MM.1S (cell line): ENCODE results near the gene VPS8.
"Not testable (repeated sequence)": the region's sequence is repeated elsewhere in the genome, so short reads cannot be mapped to it uniquely, and the experiment has no call there.

Experiments
- DNase-seq: peaks from one replicate; pipeline ENCODE4 v3.0.0-alpha.2; 2015
- H2AFZ ChIP-seq: fragments of 300-600 bp; sonication (generic); 2 replicates; pipeline ENCODE4 v1.6.0; 2016; ENCODE audit warnings: antibody characterized with exemption, low read length
- H3F3A ChIP-seq: fragments of 300-600 bp; sonication (generic); 2 replicates; pipeline ENCODE4 v1.6.1; 2016; ENCODE audit warnings: mild to moderate bottlenecking, antibody characterized with exemption, low read length, moderate library complexity, mixed read lengths; ENCODE audit not compliant: insufficient read depth
- H3K27ac ChIP-seq: fragments of 300-600 bp; sonication (generic); 2 replicates; pipeline ENCODE4 v1.5.1; 2016; ENCODE audit warnings: mild to moderate bottlenecking, low read length
- H3K27me3 ChIP-seq: fragments of 300-600 bp; sonication (generic); replicated peaks from 2 replicates; pipeline ENCODE4 v1.6.0; 2016; ENCODE audit warnings: low read length; ENCODE audit not compliant: insufficient read depth
- H3K36me3 ChIP-seq: fragments of 300-600 bp; sonication (generic); replicated peaks from 2 replicates; pipeline ENCODE4 v1.6.1; 2016; ENCODE audit warnings: mild to moderate bottlenecking, low read length, mixed read lengths; ENCODE audit not compliant: insufficient read depth
- H3K4me1 ChIP-seq: fragments of 300-600 bp; sonication (generic); 2 replicates; pipeline ENCODE4 v1.6.1; 2016; ENCODE audit warnings: low read length, mixed read lengths
- H3K4me2 ChIP-seq: fragments of 300-600 bp; sonication (generic); 2 replicates; pipeline ENCODE4 v1.6.0; 2016; ENCODE audit warnings: low read depth, low read length
- H3K4me3 ChIP-seq: fragments of 300-600 bp; sonication (generic); 2 replicates; pipeline ENCODE4 v1.5.1; 2016; ENCODE audit warnings: low read length, mixed read lengths
- H3K79me2 ChIP-seq: fragments of 300-600 bp; sonication (generic); 2 replicates; pipeline ENCODE4 v1.6.1; 2016; ENCODE audit warnings: mixed run types, low read length, mixed read lengths
- H3K9ac ChIP-seq: fragments of 300-600 bp; sonication (generic); 2 replicates; pipeline ENCODE4 v1.6.1; 2016; ENCODE audit warnings: low read length, mixed read lengths
- H3K9me2 ChIP-seq: fragments of 300-600 bp; sonication (generic); replicated peaks from 2 replicates; pipeline ENCODE4 v1.6.1; 2016; ENCODE audit warnings: mild to moderate bottlenecking, low read length, mixed read lengths; ENCODE audit not compliant: insufficient read depth
- H3K9me3 ChIP-seq: fragments of 300-600 bp; sonication (generic); replicated peaks from 2 replicates; pipeline ENCODE4 v1.6.1; 2016; ENCODE audit warnings: mild to moderate bottlenecking, low read length, mixed read lengths; ENCODE audit not compliant: insufficient read depth
- H4K20me1 ChIP-seq: fragments of 300-600 bp; sonication (generic); 2 replicates; pipeline ENCODE4 v1.6.1; 2016; ENCODE audit warnings: mild to moderate bottlenecking, low read length, moderate library complexity, mixed read lengths; ENCODE audit not compliant: insufficient read depth
- EZH2 ChIP-seq: fragments of 300-600 bp; sonication (generic); optimal IDR thresholded peaks from 2 replicates; pipeline ENCODE3; 2017; ENCODE audit warnings: low read depth, mild to moderate bottlenecking, antibody characterized with exemption, low read length, mixed read lengths
- EZH2phosphoT487 ChIP-seq: fragments of 300-600 bp; sonication (generic); IDR thresholded peaks from 2 replicates; pipeline ENCODE4 v1.6.1; 2018; ENCODE audit warnings: antibody characterized with exemption, low read length
- TF ChIP-seq, protein P1 (sequence below): fragments of 300-600 bp; sonication (generic); IDR thresholded peaks from 2 replicates; pipeline ENCODE4 v1.5.1; 2016; ENCODE audit warnings: antibody characterized with exemption, low read length, mixed read lengths

Gene VPS8

DNA sequence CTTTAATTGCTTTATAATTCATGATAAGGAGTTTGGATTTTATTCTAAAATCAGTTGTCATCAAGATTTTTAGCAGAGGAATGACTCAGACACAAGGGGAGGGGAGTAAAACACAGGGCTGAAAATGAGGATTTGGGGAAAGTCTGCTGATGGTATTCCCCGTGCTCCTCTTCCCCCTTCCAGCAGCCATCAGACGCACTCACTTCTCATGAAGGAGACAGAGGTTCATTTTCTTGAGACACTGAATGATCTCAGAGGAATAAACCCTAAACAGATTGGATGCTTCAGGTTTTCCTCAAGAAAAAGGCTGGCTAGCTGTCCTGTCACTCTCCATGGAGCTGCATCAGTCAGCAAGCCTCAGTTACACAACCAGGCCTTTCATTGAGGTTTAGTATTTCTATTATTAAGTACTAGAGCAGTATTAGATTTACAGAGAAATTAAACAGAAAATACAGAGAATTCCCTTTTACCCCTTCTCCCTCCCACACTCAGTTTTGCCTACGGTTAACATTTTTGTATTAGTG, 174.5 kb downstream of the VPS8 start:
- H3K9me2 ChIP-seq: no peaks in the 10 kb centered on the region
- no peak overlapping the region for H3K4me2 ChIP-seq
- no peak for DNase-seq
- no peak overlapping the region for H2AFZ ChIP-seq
- no peaks in the 10 kb centered on the region for H4K20me1 ChIP-seq
- no peaks in the 10 kb centered on the region for H3K27me3 ChIP-seq
- H3K4me1 ChIP-seq: no peaks in the 10 kb centered on the region
- no peaks in the 10 kb centered on the region for H3F3A ChIP-seq
- H3K79me2 ChIP-seq: no peaks in the 10 kb centered on the region
- TF ChIP-seq, protein P1, sequence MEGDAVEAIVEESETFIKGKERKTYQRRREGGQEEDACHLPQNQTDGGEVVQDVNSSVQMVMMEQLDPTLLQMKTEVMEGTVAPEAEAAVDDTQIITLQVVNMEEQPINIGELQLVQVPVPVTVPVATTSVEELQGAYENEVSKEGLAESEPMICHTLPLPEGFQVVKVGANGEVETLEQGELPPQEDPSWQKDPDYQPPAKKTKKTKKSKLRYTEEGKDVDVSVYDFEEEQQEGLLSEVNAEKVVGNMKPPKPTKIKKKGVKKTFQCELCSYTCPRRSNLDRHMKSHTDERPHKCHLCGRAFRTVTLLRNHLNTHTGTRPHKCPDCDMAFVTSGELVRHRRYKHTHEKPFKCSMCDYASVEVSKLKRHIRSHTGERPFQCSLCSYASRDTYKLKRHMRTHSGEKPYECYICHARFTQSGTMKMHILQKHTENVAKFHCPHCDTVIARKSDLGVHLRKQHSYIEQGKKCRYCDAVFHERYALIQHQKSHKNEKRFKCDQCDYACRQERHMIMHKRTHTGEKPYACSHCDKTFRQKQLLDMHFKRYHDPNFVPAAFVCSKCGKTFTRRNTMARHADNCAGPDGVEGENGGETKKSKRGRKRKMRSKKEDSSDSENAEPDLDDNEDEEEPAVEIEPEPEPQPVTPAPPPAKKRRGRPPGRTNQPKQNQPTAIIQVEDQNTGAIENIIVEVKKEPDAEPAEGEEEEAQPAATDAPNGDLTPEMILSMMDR: no peak
- no peak for TF ChIP-seq EZH2
- TF ChIP-seq EZH2phosphoT487: no peak
- H3K27ac ChIP-seq: no peak overlapping the region
- H3K4me3 ChIP-seq: no peak overlapping the region
- no peaks in the 10 kb centered on the region for H3K36me3 ChIP-seq
- H3K9me3 ChIP-seq: no peaks in the 10 kb centered on the region
- no peak overlapping the region for H3K9ac ChIP-seq

DNA sequence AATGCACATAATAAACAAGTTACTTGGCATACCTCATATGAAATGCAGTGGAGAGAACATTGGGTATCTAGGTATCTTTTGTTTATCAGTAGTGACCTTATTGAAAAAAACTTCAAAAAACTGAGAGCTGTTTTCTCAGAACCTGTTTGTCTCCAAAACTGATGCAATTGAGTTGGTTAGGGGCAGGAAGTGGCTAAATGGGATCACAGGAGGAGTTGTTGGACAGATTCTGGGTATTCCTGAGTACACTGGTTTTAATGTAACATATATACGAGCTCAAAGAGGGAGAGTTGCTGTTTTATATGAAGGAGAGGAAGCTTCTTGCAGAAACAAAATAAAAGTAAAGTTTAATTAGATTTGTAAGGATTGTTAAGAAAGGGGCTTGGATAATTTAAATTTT, 181.4 kb downstream of the VPS8 start:
- H3K27me3 ChIP-seq: no peaks in the 10 kb centered on the region
- H3K9me2 ChIP-seq: no peaks in the 10 kb centered on the region
- no peaks in the 10 kb centered on the region for H4K20me1 ChIP-seq
- no peaks in the 10 kb centered on the region for H3K36me3 ChIP-seq
- no peaks in the 10 kb centered on the region for H3K79me2 ChIP-seq
- no peak overlapping the region for H3K27ac ChIP-seq
- no peak overlapping the region for H3K9ac ChIP-seq
- H3F3A ChIP-seq: no peaks in the 10 kb centered on the region
- no peak overlapping the region for H3K4me3 ChIP-seq
- no peaks in the 10 kb centered on the region for H3K9me3 ChIP-seq
- no peak overlapping the region for H2AFZ ChIP-seq
- TF ChIP-seq EZH2: no peak
- TF ChIP-seq EZH2phosphoT487: no peak
- TF ChIP-seq, protein P1: no peak
- H3K4me1 ChIP-seq: 0 out of 2 replicates have a peak, but pooled peaks cover 3% of the 10 kb centered on the region
- no peak overlapping the region for H3K4me2 ChIP-seq
- no peak for DNase-seq

DNA sequence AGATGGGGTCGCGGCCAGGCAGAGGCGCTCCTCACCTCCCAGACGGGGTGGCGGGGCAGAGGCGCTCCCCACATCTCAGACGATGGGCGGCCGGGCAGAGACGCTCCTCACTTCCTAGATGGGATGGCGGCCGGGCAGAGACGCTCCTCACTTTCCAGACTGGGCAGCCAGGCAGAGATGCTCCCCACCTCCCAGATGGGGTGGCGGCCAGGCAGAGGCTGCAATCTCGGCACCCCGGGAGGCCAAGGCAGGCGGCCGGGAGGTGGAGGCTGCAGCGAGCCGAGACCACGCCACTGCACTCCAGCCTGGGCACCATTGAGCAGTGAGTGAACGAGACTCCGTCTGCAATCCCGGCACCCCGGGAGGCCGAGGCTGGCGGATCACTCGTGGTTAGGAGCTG, 191.9 kb downstream of the VPS8 start:
- H3F3A ChIP-seq, H3K9ac ChIP-seq, H3K36me3 ChIP-seq, H3K4me1 ChIP-seq, DNase-seq, H3K4me3 ChIP-seq, H4K20me1 ChIP-seq, H3K27ac ChIP-seq, H3K4me2 ChIP-seq, H3K9me3 ChIP-seq, H3K79me2 ChIP-seq, H2AFZ ChIP-seq, H3K9me2 ChIP-seq, H3K27me3 ChIP-seq: not testable (repeated sequence)

DNA sequence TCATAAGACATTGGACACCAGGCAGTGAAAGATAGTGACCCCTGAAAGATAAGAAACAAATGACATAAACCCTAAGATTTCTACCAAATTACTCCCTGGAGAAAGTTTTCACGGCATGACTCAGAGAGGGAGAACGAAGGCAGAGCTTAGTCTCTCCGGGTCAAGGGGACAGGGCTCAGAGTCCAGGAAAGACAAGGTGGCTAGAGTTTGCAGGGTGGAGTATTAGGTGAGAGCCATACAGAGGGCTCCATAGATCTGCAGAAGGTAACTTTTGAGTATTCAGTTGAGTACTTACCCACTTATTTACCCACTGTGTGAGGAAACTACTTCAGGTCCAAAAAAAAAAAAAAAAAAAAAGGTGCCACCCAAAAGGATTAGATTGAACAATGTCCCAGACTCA, 197.7 kb downstream of the VPS8 start:
- Histone ChIP-seq H3K4me1 (no peaks in the 10 kb centered on the region), H3K36me3 (no peaks in the 10 kb centered on the region), H3K4me2 (no peak overlapping the region), H3K27me3 (no peaks in the 10 kb centered on the region), H3K27ac (no peak overlapping the region), H3K9me3 (no peaks in the 10 kb centered on the region), H4K20me1 (no peaks in the 10 kb centered on the region), H3K9ac (no peak overlapping the region), H3F3A (no peaks in the 10 kb centered on the region), H3K9me2 (no peaks in the 10 kb centered on the region), H3K4me3 (no peak overlapping the region), H2AFZ (no peak overlapping the region), H3K79me2 (no peaks in the 10 kb centered on the region)
- no peak for DNase-seq
- TF ChIP-seq EZH2: no peak
- TF ChIP-seq, protein P1: no peak
- no peak for TF ChIP-seq EZH2phosphoT487

DNA sequence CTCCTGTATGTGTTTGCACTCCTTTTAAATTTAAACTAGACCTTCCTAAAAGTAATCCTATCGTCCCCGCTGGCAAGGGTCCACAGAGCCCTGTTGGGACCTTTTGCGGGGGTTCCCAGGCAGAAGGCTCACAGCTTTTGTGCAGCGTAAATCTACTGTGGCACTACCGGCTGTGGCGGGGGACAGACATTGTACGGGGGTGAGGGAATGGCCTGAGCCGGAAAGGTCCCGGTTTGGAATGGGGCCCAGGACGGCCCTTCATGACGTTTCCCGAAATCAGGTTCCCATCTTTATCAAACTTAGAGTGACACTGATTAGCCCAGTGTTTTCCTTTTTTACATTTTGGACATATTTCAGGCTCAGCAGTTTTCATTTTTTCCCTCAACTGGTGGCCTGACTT, 205.6 kb downstream of the VPS8 start:
- not testable (repeated sequence) for H3K79me2 ChIP-seq, H3K27ac ChIP-seq, DNase-seq, H3K4me3 ChIP-seq, H3K4me2 ChIP-seq, H3K4me1 ChIP-seq, H4K20me1 ChIP-seq, H3K9me3 ChIP-seq, H3K27me3 ChIP-seq, H2AFZ ChIP-seq, H3K9ac ChIP-seq, H3K36me3 ChIP-seq, H3F3A ChIP-seq, H3K9me2 ChIP-seq

DNA sequence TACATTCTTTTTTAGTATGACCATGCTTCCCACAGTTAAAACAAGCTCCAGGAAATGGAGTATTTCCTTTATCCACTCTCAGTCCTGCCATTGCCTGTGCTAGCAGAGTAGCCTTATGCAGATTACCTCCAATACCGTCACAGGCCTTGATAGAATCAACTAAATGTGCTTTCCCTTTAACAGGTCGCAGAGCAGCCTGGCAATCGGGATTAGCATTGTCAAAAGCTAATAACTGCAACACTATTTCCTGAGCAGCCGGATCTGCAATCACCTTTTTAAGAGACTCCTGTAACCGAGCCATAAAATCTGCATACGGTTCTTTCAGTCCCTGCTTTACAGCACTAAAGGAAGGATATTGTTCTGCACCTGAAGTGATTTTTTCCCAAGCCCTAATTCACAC, 206.0 kb downstream of the VPS8 start:
- not testable (repeated sequence) for H3K9me2 ChIP-seq, H3K9me3 ChIP-seq, H3K27me3 ChIP-seq, H3K36me3 ChIP-seq, H3K27ac ChIP-seq, H3K79me2 ChIP-seq, DNase-seq, H3K9ac ChIP-seq, H3K4me1 ChIP-seq, H3F3A ChIP-seq, H3K4me3 ChIP-seq, H3K4me2 ChIP-seq, H4K20me1 ChIP-seq, H2AFZ ChIP-seq
